GM12878 (cell line): ENCODE results near the gene VAX1. TPM values are rescaled to one million over a fixed set of nuclear protein-coding genes. Genes with fewer than 3 reads are reported as not detected.

Experiments
- ATAC-seq: fragments of 200-7000 bp; cut with Tn5 transposase; 3 replicates; pipeline ENCODE4 v1.9.1; 2020; ENCODE audit warnings: mild to moderate bottlenecking, moderate library complexity
- BruUV-seq: library from RNA; stranded (reverse); fragments of 400-500 nt; replicated peaks from 2 replicates; lab custom pipeline; 2021; lab: Mats Ljungman, UMichigan
- CTCF ChIA-PET: fragments of 300-600 bp; sonication (Branson Sonifier 250); formaldehyde crosslinking; extraction: SDS; loops from one replicate; lab custom pipeline; 2021; ENCODE audit warnings: inconsistent platforms; lab: Yijun Ruan, JAX
- POLR2A ChIA-PET: fragments of 350-600 bp; formaldehyde crosslinking; extraction: SDS; loops from one replicate; lab custom pipeline; 2021; ENCODE audit warnings: inconsistent platforms; lab: Charles Lee
- RAD21 ChIA-PET: fragments of 300-600 bp; sonication (Branson Sonifier 250); formaldehyde crosslinking; loops from one replicate; lab custom pipeline; 2023; ENCODE audit warnings: antibody characterized with exemption; ENCODE audit not compliant: unreplicated experiment; lab: Charles Lee
- SMC1A ChIA-PET: fragments of 300-600 bp; sonication (Branson Sonifier 250); formaldehyde crosslinking; loops from one replicate; lab custom pipeline; 2023; ENCODE audit not compliant: unreplicated experiment, uncharacterized antibody; lab: Charles Lee
- DNase-seq: peaks from one replicate; pipeline ENCODE4 v3.0.0-alpha.2; 2011; ENCODE audit warnings: low read depth, low spot score
- FAIRE-seq: peaks from 3 replicates; lab custom pipeline; 2011; peaks lifted over from hg19 to GRCh38; lab: Jason Lieb, UNC
- H2AFZ ChIP-seq: 2 replicates; pipeline ENCODE4 v1.6.0; 2011; ENCODE audit warnings: low read depth, low read length, control low read depth; ENCODE audit not compliant: control insufficient read depth
- H3K27ac ChIP-seq: 2 replicates; pipeline ENCODE4 v1.5.1; 2011; ENCODE audit warnings: control low read depth; ENCODE audit not compliant: control insufficient read depth, insufficient read depth
- H3K27me3 ChIP-seq, 2 experiments: replicated peaks in 1 of 2; 2 replicates each; pipeline versions ENCODE4 v1.6.0 to v1.6.1; 2011; ENCODE audit warnings: low read length in 1 of 2; ENCODE audit not compliant: control insufficient read depth in 2 of 2, insufficient read depth in 2 of 2
- H3K36me3 ChIP-seq, 2 experiments: 2 replicates each; pipeline ENCODE4 v1.5.1; 2011; ENCODE audit warnings: low read length in 1 of 2; ENCODE audit not compliant: control insufficient read depth in 2 of 2, insufficient read depth in 2 of 2
- H3K4me1 ChIP-seq: 2 replicates; pipeline ENCODE4 v1.6.1; 2011; ENCODE audit warnings: mild to moderate bottlenecking, low read length, moderate library complexity, mixed read lengths; ENCODE audit not compliant: control insufficient read depth, insufficient read depth
- H3K4me2 ChIP-seq: 2 replicates; pipeline ENCODE4 v1.6.0; 2011; ENCODE audit warnings: control low read depth; ENCODE audit not compliant: control insufficient read depth, insufficient read depth
- H3K4me3 ChIP-seq: fragments of 200-600 bp; sonication (generic); 2 replicates; pipeline ENCODE4 v1.5.1; 2016
- H3K79me2 ChIP-seq: 2 replicates; pipeline ENCODE4 v1.6.0; 2011; ENCODE audit warnings: low read length; ENCODE audit not compliant: control insufficient read depth, insufficient read depth
- H3K9ac ChIP-seq: 2 replicates; pipeline ENCODE4 v1.8.0; 2011; ENCODE audit warnings: low read length, control low read depth, mixed read lengths; ENCODE audit not compliant: control insufficient read depth, insufficient read depth
- H3K9me3 ChIP-seq: replicated peaks from 3 replicates; pipeline ENCODE4 v1.5.1; 2011; ENCODE audit warnings: mild to moderate bottlenecking, low read length; ENCODE audit not compliant: control insufficient read depth, insufficient read depth
- H4K20me1 ChIP-seq: 2 replicates; pipeline ENCODE4 v1.6.0; 2011; ENCODE audit not compliant: control insufficient read depth, insufficient read depth
- E2F4 ChIP-seq: IDR thresholded peaks from 2 replicates; pipeline ENCODE4 v1.6.1; 2012; ENCODE audit warnings: low read depth, low read length, improper control_type of control experiment
- FOS ChIP-seq: IDR thresholded peaks from 3 replicates; pipeline ENCODE4 v1.6.1; 2011; ENCODE audit warnings: borderline replicate concordance; ENCODE audit not compliant: insufficient read length; ENCODE audit errors: extremely low read depth
- IKZF2 ChIP-seq, 2 experiments: fragments of 450-650 bp; IDR thresholded peaks; 2 replicates each; pipeline ENCODE4 v1.6.1; 2017; ENCODE audit warnings: mild to moderate bottlenecking in 2 of 2, moderate library complexity in 2 of 2
- MLLT1 ChIP-seq: fragments of 450-650 bp; IDR thresholded peaks from 2 replicates; pipeline ENCODE4 v1.6.1; 2016; ENCODE audit warnings: mild to moderate bottlenecking
- PBX3 ChIP-seq: IDR thresholded peaks from 2 replicates; pipeline ENCODE4 v1.6.1; 2011; ENCODE audit warnings: mild to moderate bottlenecking, low read depth, low read length, moderate library complexity; ENCODE audit not compliant: insufficient replicate concordance
- PKNOX1 ChIP-seq: fragments of 450-650 bp; IDR thresholded peaks from 2 replicates; pipeline ENCODE4 v1.6.1; 2016; ENCODE audit warnings: mild to moderate bottlenecking
- SPI1 ChIP-seq: IDR thresholded peaks from 2 replicates; pipeline ENCODE4 v1.6.1; 2011; ENCODE audit warnings: low read depth, mild to moderate bottlenecking, low read length, moderate library complexity, borderline replicate concordance; ENCODE audit not compliant: insufficient read depth
- WRNIP1 ChIP-seq: IDR thresholded peaks from 2 replicates; pipeline ENCODE4 v1.6.1; 2011; ENCODE audit warnings: low read depth, low read length, improper control_type of control experiment, borderline replicate concordance
- ZNF24 ChIP-seq: fragments of 450-650 bp; IDR thresholded peaks from 2 replicates; pipeline ENCODE4 v1.6.1; 2017; ENCODE audit warnings: antibody characterized with exemption, mild to moderate bottlenecking
- WGBS: methylation state at CpG from one replicate; pipeline ENCODE4 v1.1.6; 2016; ENCODE audit warnings: low lambda C conversion rate; ENCODE audit not compliant: insufficient replicate concordance, insufficient coverage; ENCODE audit errors: missing lambda C conversion rate; 5-methylcytosine and 5-hydroxymethylcytosine counted together
- in situ Hi-C: fragments of 300-500 bp; cut with MboI; formaldehyde crosslinking; loops from 9 replicates; pipeline ENCODE4 v1.14.3; 2018; ENCODE audit warnings: mixed read lengths
- intact Hi-C: fragments of 100-400 bp; cut with micrococcal nuclease; formaldehyde crosslinking; loops from one replicate; pipeline ENCODE4 v1.14.2; 2022; ENCODE audit not compliant: unreplicated experiment
- polyA plus RNA-seq, 11 experiments: library from polyadenylated mRNA; depleted of rRNA in 4 of 11; unstranded in 6 of 11; stranded (reverse) in 5 of 11; fragments of >200 nt; fragmentation: Nextera tagmentation in 4 of 11; fragmentation: Illumina TruSeq in 1 of 11; extraction: Ambion mirVana in 4 of 11; extraction: Trizol in 1 of 11; gene quantifications; 1 replicate in 1 of 11; 2 replicates in 10 of 11; pipeline versions ENCODE4 v1.2.1 to v1.2.3, GENCODE V29; 2011 to 2016; ENCODE audit warnings: inconsistent platforms in 2 of 11, missing spikeins in 2 of 11, low read depth in 1 of 11
- total RNA-seq, 4 experiments: library from RNA; depleted of rRNA in 3 of 4; stranded (reverse); fragments of >200 nt in 3 of 4; fragmentation: Illumina TruSeq in 1 of 4; extraction: Trizol in 1 of 4; gene quantifications; 2 replicates each; pipeline versions ENCODE4 v1.2.1 to v1.2.3, GENCODE V29; 2013 to 2021

Gene VAX1
- total and polyA plus RNA-seq, 10 of the 15 experiments (the other 5 are each of a cell fraction or from before 2014, with no cell fraction given): not detected

GRCh38 chr10:117087521-117087920, 50.5 kb downstream of the VAX1 start:
- Histone ChIP-seq H3K9me3 (no peaks in the 10 kb centered on the region), H3K27ac (no peak overlapping the region), H4K20me1 (no peaks in the 10 kb centered on the region), H3K9ac (no peak overlapping the region), H3K4me1 (no peaks in the 10 kb centered on the region), H3K4me2 (no peak overlapping the region), H3K27me3 (no peaks in the 10 kb centered on the region; a peak in 1 of 4 replicates), H3K36me3 (no peaks in the 10 kb centered on the region), H3K79me2 (no peaks in the 10 kb centered on the region), H3K4me3 (no peak overlapping the region), H2AFZ (no peak overlapping the region)
- ChIA-PET RAD21 (no interaction called here), CTCF (no interaction called here), POLR2A (no interaction called here), SMC1A (no interaction called here)
- no peak for TF ChIP-seq PBX3
- TF ChIP-seq FOS: no peak
- no peak for TF ChIP-seq WRNIP1
- no peak for TF ChIP-seq PKNOX1
- no peak for TF ChIP-seq IKZF2 (IDR thresholded peaks at IDR 0.05)
- no peak for TF ChIP-seq MLLT1
- TF ChIP-seq E2F4: no peak
- TF ChIP-seq SPI1: no peak
- TF ChIP-seq ZNF24: no peak
- intact Hi-C loops (no loop called here), in situ Hi-C loops (no loop called here)
- ATAC-seq: no peak
- 7% methylated on average over 3 of the region's 3 CpGs for WGBS
- BruUV-seq: no TSS peak
- DNase-seq: no peak
- FAIRE-seq: no peak
